Stomach smooth muscle (tissue), 2 donors: Measurements from ENCODE around the gene ALK.

ENCODE experiments used
- H3K27ac ChIP-seq: one replicate; pipeline ENCODE4 v1.7.0; 2013; ENCODE audit warnings: mild to moderate bottlenecking, low read length, inconsistent platforms
- H3K27me3 ChIP-seq, 2 donors: one replicate each; pipeline ENCODE4 v1.7.0; 2013; ENCODE audit warnings: low read length in 2 of 2; ENCODE audit not compliant: insufficient read depth in 2 of 2, control insufficient read depth in 1 of 2
- H3K36me3 ChIP-seq, 2 donors: one replicate each; pipeline ENCODE4 v1.7.0; 2013; ENCODE audit warnings: low read length in 2 of 2; ENCODE audit not compliant: control insufficient read depth in 2 of 2, insufficient read depth in 2 of 2
- H3K4me1 ChIP-seq: one replicate; pipeline ENCODE4 v1.7.0; 2013; ENCODE audit warnings: low read length; ENCODE audit not compliant: control insufficient read depth, insufficient read depth
- H3K4me3 ChIP-seq, 2 donors: one replicate each; pipeline ENCODE4 v1.7.0; 2013; ENCODE audit warnings: low read length in 2 of 2
- H3K9ac ChIP-seq, 2 donors: one replicate each; pipeline ENCODE4 v1.7.0; 2013; ENCODE audit warnings: low read length in 2 of 2, mild to moderate bottlenecking in 1 of 2
- H3K9me3 ChIP-seq, 2 donors: one replicate each; pipeline ENCODE4 v1.7.0; 2013; ENCODE audit warnings: low read length in 2 of 2; ENCODE audit not compliant: control insufficient read depth in 2 of 2
- donor health status: healthy.
- donor health status: Pancreatic carcinoma.

Gene ALK

GRCh38 chr2:29615183-29615582 is 306.2 kb downstream of the ALK start:
- Histone ChIP-seq H3K27me3 (peaks cover 3 to 4% of the 10 kb centered on the region in 2 donors), H3K9ac (no peak overlapping the region), H3K9me3 (no peaks in the 10 kb centered on the region), H3K4me3 (no peak overlapping the region), H3K4me1 (no peaks in the 10 kb centered on the region), H3K27ac (no peak overlapping the region), H3K36me3 (no peaks in the 10 kb centered on the region)

- Histone ChIP-seq H3K27me3 (peaks cover 3 to 5% of the 10 kb centered on the region in 2 donors), H3K9ac (no peak overlapping the region), H3K36me3 (no peaks in the 10 kb centered on the region), H3K4me3 (no peak overlapping the region), H3K27ac (no peak overlapping the region), H3K4me1 (no peaks in the 10 kb centered on the region), H3K9me3 (no peaks in the 10 kb centered on the region)
Measured at GRCh38 chr2:29614295-29614830, 307.0 kb downstream of the ALK start.

- Histone ChIP-seq H3K9ac (no peak overlapping the region), H3K9me3 (no peaks in the 10 kb centered on the region), H3K4me3 (no peak overlapping the region), H3K36me3 (no peaks in the 10 kb centered on the region), H3K27ac (no peak overlapping the region), H3K4me1 (no peaks in the 10 kb centered on the region), H3K27me3 (peaks cover 3 to 5% of the 10 kb centered on the region in 2 donors)
Measured at GRCh38 chr2:29613792-29614266, 307.6 kb downstream of the ALK start.

- Histone ChIP-seq H3K4me3 (no peak overlapping the region), H3K9ac (no peak overlapping the region), H3K4me1 (no peaks in the 10 kb centered on the region), H3K27me3 (peaks cover 3 to 5% of the 10 kb centered on the region in 2 donors), H3K9me3 (no peaks in the 10 kb centered on the region), H3K27ac (no peak overlapping the region), H3K36me3 (no peaks in the 10 kb centered on the region)
Measured at GRCh38 chr2:29613067-29613466, 308.3 kb downstream of the ALK start.

GRCh38 chr2:29612568-29612967 is 308.8 kb downstream of the ALK start:
- Histone ChIP-seq H3K4me3 (no peak overlapping the region), H3K9ac (no peak overlapping the region), H3K36me3 (no peaks in the 10 kb centered on the region), H3K27ac (no peak overlapping the region), H3K9me3 (no peaks in the 10 kb centered on the region), H3K27me3 (peaks cover 3 to 5% of the 10 kb centered on the region in 2 donors), H3K4me1 (no peaks in the 10 kb centered on the region)

GRCh38 chr2:29611850-29612249 is 309.5 kb downstream of the ALK start:
- H3K4me1 ChIP-seq, result no peaks in the 10 kb centered on the region
- peaks cover 3 to 5% of the 10 kb centered on the region in 2 donors for H3K27me3 ChIP-seq
- H3K36me3 ChIP-seq, result no peaks in the 10 kb centered on the region
- H3K9ac ChIP-seq, result no peak overlapping the region
- peaks cover 0 to 3% of the 10 kb centered on the region in 2 donors for H3K9me3 ChIP-seq
- no peak overlapping the region for H3K27ac ChIP-seq
- H3K4me3 ChIP-seq, result no peak overlapping the region

GRCh38 chr2:29611261-29611660 is 310.1 kb downstream of the ALK start:
- peaks cover 0 to 3% of the 10 kb centered on the region in 2 donors for H3K9me3 ChIP-seq
- peaks cover 3 to 5% of the 10 kb centered on the region in 2 donors for H3K27me3 ChIP-seq
- no peak overlapping the region for H3K9ac ChIP-seq
- no peaks in the 10 kb centered on the region for H3K4me1 ChIP-seq
- H3K27ac ChIP-seq, result no peak overlapping the region
- H3K4me3 ChIP-seq, result no peak overlapping the region
- no peaks in the 10 kb centered on the region for H3K36me3 ChIP-seq

- H3K27me3 ChIP-seq, result peaks cover 2 to 5% of the 10 kb centered on the region in 2 donors
- H3K27ac ChIP-seq, result no peak overlapping the region
- H3K9ac ChIP-seq, result no peak overlapping the region
Measured at GRCh38 chr2:29610569-29610968, 310.8 kb downstream of the ALK start.

GRCh38 chr2:29607038-29607420 is 314.4 kb downstream of the ALK start:
- H3K27me3 ChIP-seq, result peaks cover 0 to 2% of the 10 kb centered on the region in 2 donors
- peaks cover 0 to 3% of the 10 kb centered on the region in 2 donors for H3K9me3 ChIP-seq
- H3K9ac ChIP-seq, result no peak overlapping the region
- no peak overlapping the region for H3K4me3 ChIP-seq
- H3K4me1 ChIP-seq, result no peaks in the 10 kb centered on the region
- H3K36me3 ChIP-seq, result no peaks in the 10 kb centered on the region
- H3K27ac ChIP-seq, result no peak overlapping the region

More at GRCh38 chr2:29610569-29610968, 310.8 kb downstream of the ALK start:
- Histone ChIP-seq H3K4me3 (no peak overlapping the region), H3K9me3 (peaks cover 0 to 3% of the 10 kb centered on the region in 2 donors), H3K4me1 (no peaks in the 10 kb centered on the region), H3K36me3 (no peaks in the 10 kb centered on the region)

- peaks cover 0 to 2% of the 10 kb centered on the region in 2 donors for H3K27me3 ChIP-seq
- no peaks in the 10 kb centered on the region for H3K4me1 ChIP-seq
- H3K9ac ChIP-seq, result no peak overlapping the region
- H3K4me3 ChIP-seq, result no peak overlapping the region
- no peaks in the 10 kb centered on the region for H3K36me3 ChIP-seq
- H3K27ac ChIP-seq, result no peak overlapping the region
- peaks cover 0 to 3% of the 10 kb centered on the region in 2 donors for H3K9me3 ChIP-seq
Measured at GRCh38 chr2:29606104-29607037, 315.0 kb downstream of the ALK start.

GRCh38 chr2:29603341-29603740 is 318.0 kb downstream of the ALK start:
- H3K9ac ChIP-seq, result no peak overlapping the region
- H3K9me3 ChIP-seq, result peaks cover 3 to 5% of the 10 kb centered on the region in 2 donors
- no peaks in the 10 kb centered on the region for H3K27me3 ChIP-seq
- H3K4me3 ChIP-seq, result no peak overlapping the region
- H3K36me3 ChIP-seq, result no peaks in the 10 kb centered on the region
- no peak overlapping the region for H3K27ac ChIP-seq
- H3K4me1 ChIP-seq, result no peaks in the 10 kb centered on the region
